ENCODE results near the gene CFAP251.

DNA sequence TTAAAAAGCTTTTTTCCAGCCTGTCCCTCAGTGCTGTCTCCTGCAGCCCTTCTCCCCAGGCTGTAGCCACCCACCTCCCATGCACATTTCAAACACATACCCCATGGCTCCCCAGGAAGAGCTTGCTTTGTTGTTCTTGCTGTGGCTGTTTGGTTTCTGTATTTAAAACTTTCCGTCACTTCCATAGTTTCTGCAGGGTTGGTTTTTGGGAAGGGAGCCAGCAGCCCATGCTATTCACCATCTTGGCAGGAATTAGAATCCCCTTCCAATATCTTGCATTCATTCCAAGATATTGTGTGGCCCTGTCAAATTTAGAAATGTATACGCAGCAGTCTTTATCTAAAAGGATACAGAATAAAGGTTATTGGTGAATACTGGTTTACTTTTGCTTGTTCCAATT, 29.6 kb downstream of the CFAP251 start:
- TF ChIP-seq POLR2AphosphoS5 (IDR thresholded peaks at IDR 0.05) = no peak
- TF ChIP-seq, protein P1, sequence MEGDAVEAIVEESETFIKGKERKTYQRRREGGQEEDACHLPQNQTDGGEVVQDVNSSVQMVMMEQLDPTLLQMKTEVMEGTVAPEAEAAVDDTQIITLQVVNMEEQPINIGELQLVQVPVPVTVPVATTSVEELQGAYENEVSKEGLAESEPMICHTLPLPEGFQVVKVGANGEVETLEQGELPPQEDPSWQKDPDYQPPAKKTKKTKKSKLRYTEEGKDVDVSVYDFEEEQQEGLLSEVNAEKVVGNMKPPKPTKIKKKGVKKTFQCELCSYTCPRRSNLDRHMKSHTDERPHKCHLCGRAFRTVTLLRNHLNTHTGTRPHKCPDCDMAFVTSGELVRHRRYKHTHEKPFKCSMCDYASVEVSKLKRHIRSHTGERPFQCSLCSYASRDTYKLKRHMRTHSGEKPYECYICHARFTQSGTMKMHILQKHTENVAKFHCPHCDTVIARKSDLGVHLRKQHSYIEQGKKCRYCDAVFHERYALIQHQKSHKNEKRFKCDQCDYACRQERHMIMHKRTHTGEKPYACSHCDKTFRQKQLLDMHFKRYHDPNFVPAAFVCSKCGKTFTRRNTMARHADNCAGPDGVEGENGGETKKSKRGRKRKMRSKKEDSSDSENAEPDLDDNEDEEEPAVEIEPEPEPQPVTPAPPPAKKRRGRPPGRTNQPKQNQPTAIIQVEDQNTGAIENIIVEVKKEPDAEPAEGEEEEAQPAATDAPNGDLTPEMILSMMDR (IDR thresholded peaks at IDR 0.05) = no peak
- TF ChIP-seq EP300 (IDR thresholded peaks at IDR 0.05) = no peak
- TF ChIP-seq POLR2A (IDR thresholded peaks at IDR 0.05; ENCODE audit: low read depth) = no peak
